ENCODE measurements around the gene GPBP1L1. TPM values are rescaled to one million over a fixed set of nuclear protein-coding genes. Genes with fewer than 3 reads are reported as not detected.
"Not testable (repeated sequence)": the region's sequence is repeated elsewhere in the genome, so short reads cannot be mapped to it uniquely, and the experiment has no call there.

GPBP1L1 gene
- total and polyA plus RNA-seq, 9 of the 15 experiments (the other 6 are each of a cell fraction or from before 2014, with no cell fraction given) = 86.0 to 216 (median 138) TPM

GRCh38 chr1:45718289-45718688 lies 32.0 kb upstream of the GPBP1L1 start:
- Histone ChIP-seq H3K4me3 (no peak overlapping the region), H3K27me3 (ENCODE audit: control insufficient read depth in 2 of 2, insufficient read depth in 2 of 2, low read length in 2 of 2) (no peaks in the 10 kb centered on the region), H2AFZ (ENCODE audit: low read depth, low read length) (no peak overlapping the region), H3K9ac (ENCODE audit: insufficient read depth in 1 of 2, low read depth in 2 of 2, low read length in 2 of 2) (no peak overlapping the region), H3K9me1 (ENCODE audit: control insufficient read depth, insufficient read depth, low read length) (no peaks in the 10 kb centered on the region), H4K20me1 (replicated peaks; ENCODE audit: control insufficient read depth, insufficient read depth, low read length) (no peaks in the 10 kb centered on the region), H3K36me3 (ENCODE audit: control insufficient read depth, insufficient read depth, low read length) (no peaks in the 10 kb centered on the region), H3K4me2 (ENCODE audit: insufficient read depth, low read length) (no peak overlapping the region), H3K79me2 (ENCODE audit: control insufficient read depth, insufficient read depth, low read length) (no peaks in the 10 kb centered on the region), H3K9me3 (replicated peaks; ENCODE audit: control insufficient read depth, insufficient read depth, low read depth, low read length) (no peaks in the 10 kb centered on the region), H3K27ac (ENCODE audit: extremely low read depth, low read depth, low read length) (no peak overlapping the region), H3K4me1 (replicated peaks in 1 of 2; ENCODE audit: control insufficient read depth in 2 of 2, insufficient read depth in 2 of 2, low read length in 2 of 2) (peaks cover 0 to 8% of the 10 kb centered on the region in 2 experiments; a peak in 2 of 5 replicates)
- WGBS (ENCODE audit: insufficient coverage, low coverage, missing lambda C conversion rate) = 79% methylated on average over 1 of the region's 1 CpG
- intact Hi-C loops (cut with micrococcal nuclease) = no loop called here
- ATAC-seq = no peak
- no peak for DNase-seq (ENCODE audit: extremely low read depth in 1 of 4, low spot score in 3 of 4)
- CTCF ChIA-PET (ENCODE audit: low intra/inter-chr PET ratio) = no interaction called here
- no peak for FAIRE-seq
- in situ Hi-C loops (cut with MboI) = no loop called here
- POLR2A ChIA-PET = interaction anchor here (0.6 to 1.5 kb wide), 6 partner anchors 10 to 556 kb away, joined by 3 to 4 read pairs (median 3); partner anchors contain the start of gene TMEM69
- TF ChIP-seq NR2C2 (CRISPR knock-in tag; IDR thresholded peaks at IDR 0.05) (no peak), NR2C2 (tag; IDR thresholded peaks at IDR 0.05) (no peak), ZNF197 (CRISPR knock-in tag; IDR thresholded peaks at IDR 0.05; ENCODE audit: low read depth) (no peak), ZNF830 (CRISPR knock-in tag; IDR thresholded peaks at IDR 0.05) (no peak)
- no TSS peak for BruUV-seq (replicated peaks)

- BruUV-seq (replicated peaks); CTCF ChIA-PET (ENCODE audit: low intra/inter-chr PET ratio): not testable (repeated sequence)
- WGBS (ENCODE audit: insufficient coverage, low coverage, missing lambda C conversion rate) = 58% methylated on average over 8 of the region's 8 CpGs
Measured at GRCh38 chr1:45717386-45717785, 31.1 kb upstream of the GPBP1L1 start.

More at GRCh38 chr1:45717386-45717785, 31.1 kb upstream of the GPBP1L1 start:
- POLR2A ChIA-PET = interaction anchor here (0.6 to 1.5 kb wide), 4 partner anchors 9 to 36 kb away, joined by 3 to 4 read pairs (median 4); partner anchors contain the start of gene TMEM69
- H3K79me2 ChIP-seq (ENCODE audit: control insufficient read depth, insufficient read depth, low read length); DNase-seq (ENCODE audit: extremely low read depth in 1 of 4, low spot score in 3 of 4); H3K27me3 ChIP-seq (ENCODE audit: control insufficient read depth in 2 of 2, insufficient read depth in 2 of 2, low read length in 2 of 2); FAIRE-seq; H3K9me1 ChIP-seq (ENCODE audit: control insufficient read depth, insufficient read depth, low read length); H2AFZ ChIP-seq (ENCODE audit: low read depth, low read length); H3K4me1 ChIP-seq (replicated peaks in 1 of 2; ENCODE audit: control insufficient read depth in 2 of 2, insufficient read depth in 2 of 2, low read length in 2 of 2); H3K4me2 ChIP-seq (ENCODE audit: insufficient read depth, low read length); H3K9ac ChIP-seq (ENCODE audit: insufficient read depth in 1 of 2, low read depth in 2 of 2, low read length in 2 of 2); H4K20me1 ChIP-seq (replicated peaks; ENCODE audit: control insufficient read depth, insufficient read depth, low read length); H3K36me3 ChIP-seq (ENCODE audit: control insufficient read depth, insufficient read depth, low read length); H3K4me3 ChIP-seq; H3K9me3 ChIP-seq (replicated peaks; ENCODE audit: control insufficient read depth, insufficient read depth, low read depth, low read length); in situ Hi-C loops (cut with MboI); H3K27ac ChIP-seq (ENCODE audit: extremely low read depth, low read depth, low read length); intact Hi-C loops (cut with micrococcal nuclease): not testable (repeated sequence)
- peak; percentile 35; the same call in 2 of the 3 replicates for ATAC-seq

All from K562 (cell line).